PFSK-1 (cell line): ENCODE measurements around the gene PAAF1.

ENCODE experiments used
- FOXP2 ChIP-seq: optimal IDR thresholded peaks from 2 replicates; pipeline ENCODE3; 2011; ENCODE audit warnings: borderline replicate concordance, control low read depth, inconsistent platforms; ENCODE audit not compliant: insufficient read depth; ENCODE audit errors: extremely low read length, extremely low read depth
- POLR2AphosphoS5 ChIP-seq: IDR thresholded peaks from 2 replicates; pipeline ENCODE4 v1.6.1; 2012; ENCODE audit warnings: low read depth, mild to moderate bottlenecking, control low read depth, low read length, moderate library complexity
- SIN3A ChIP-seq: IDR thresholded peaks from 2 replicates; pipeline ENCODE4 v1.6.1; 2012; ENCODE audit warnings: mild to moderate bottlenecking, low read length, moderate library complexity, borderline replicate concordance; ENCODE audit not compliant: insufficient read depth
- TAF1 ChIP-seq: IDR thresholded peaks from 2 replicates; pipeline ENCODE4 v1.6.1; 2012; ENCODE audit warnings: low read length, control low read depth, borderline replicate concordance; ENCODE audit not compliant: insufficient read depth
- TF ChIP-seq, protein P1 (sequence below), 2 experiments: IDR thresholded peaks; 2 replicates each; pipeline versions ENCODE4 v1.6.1 to v1.8.0; 2011 to 2012; ENCODE audit warnings: low read depth in 2 of 2, low read length in 2 of 2, control low read depth in 1 of 2, inconsistent platforms in 1 of 2, mild to moderate bottlenecking in 1 of 2, moderate library complexity in 1 of 2; ENCODE audit not compliant: insufficient read depth in 1 of 2

Gene PAAF1

DNA sequence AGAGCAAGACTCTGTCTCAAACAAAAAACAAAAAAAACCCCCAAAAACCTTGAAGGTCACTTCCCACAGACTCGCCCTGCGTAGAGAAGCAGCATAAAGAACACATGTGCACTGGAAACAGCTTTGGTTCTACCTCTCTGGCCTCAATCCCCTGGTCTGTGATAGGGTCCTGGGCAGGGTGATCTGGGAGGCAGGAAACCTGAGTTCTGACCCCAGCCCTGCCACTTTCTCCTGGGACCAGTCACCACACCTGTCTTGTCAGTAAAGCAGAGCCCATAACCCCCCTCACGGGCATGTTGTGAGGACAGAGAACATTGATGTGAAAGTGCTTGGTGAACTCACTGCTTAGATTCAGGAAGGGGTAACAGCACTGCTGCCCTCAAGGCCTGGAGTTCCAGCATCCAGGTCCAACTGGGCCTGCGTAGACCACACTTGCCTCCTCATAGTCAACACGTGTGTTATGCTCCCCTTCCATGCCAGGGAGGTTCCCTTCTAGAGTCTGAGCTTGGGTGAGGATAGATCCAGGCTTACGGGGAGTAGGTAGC is 94.4 kb downstream of the PAAF1 start:
- TF ChIP-seq TAF1: no peak
- no peak for TF ChIP-seq FOXP2
- no peak for TF ChIP-seq SIN3A
- TF ChIP-seq POLR2AphosphoS5: no peak
- TF ChIP-seq, protein P1, sequence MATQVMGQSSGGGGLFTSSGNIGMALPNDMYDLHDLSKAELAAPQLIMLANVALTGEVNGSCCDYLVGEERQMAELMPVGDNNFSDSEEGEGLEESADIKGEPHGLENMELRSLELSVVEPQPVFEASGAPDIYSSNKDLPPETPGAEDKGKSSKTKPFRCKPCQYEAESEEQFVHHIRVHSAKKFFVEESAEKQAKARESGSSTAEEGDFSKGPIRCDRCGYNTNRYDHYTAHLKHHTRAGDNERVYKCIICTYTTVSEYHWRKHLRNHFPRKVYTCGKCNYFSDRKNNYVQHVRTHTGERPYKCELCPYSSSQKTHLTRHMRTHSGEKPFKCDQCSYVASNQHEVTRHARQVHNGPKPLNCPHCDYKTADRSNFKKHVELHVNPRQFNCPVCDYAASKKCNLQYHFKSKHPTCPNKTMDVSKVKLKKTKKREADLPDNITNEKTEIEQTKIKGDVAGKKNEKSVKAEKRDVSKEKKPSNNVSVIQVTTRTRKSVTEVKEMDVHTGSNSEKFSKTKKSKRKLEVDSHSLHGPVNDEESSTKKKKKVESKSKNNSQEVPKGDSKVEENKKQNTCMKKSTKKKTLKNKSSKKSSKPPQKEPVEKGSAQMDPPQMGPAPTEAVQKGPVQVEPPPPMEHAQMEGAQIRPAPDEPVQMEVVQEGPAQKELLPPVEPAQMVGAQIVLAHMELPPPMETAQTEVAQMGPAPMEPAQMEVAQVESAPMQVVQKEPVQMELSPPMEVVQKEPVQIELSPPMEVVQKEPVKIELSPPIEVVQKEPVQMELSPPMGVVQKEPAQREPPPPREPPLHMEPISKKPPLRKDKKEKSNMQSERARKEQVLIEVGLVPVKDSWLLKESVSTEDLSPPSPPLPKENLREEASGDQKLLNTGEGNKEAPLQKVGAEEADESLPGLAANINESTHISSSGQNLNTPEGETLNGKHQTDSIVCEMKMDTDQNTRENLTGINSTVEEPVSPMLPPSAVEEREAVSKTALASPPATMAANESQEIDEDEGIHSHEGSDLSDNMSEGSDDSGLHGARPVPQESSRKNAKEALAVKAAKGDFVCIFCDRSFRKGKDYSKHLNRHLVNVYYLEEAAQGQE (IDR thresholded peaks at IDR 0.05; ENCODE audit: insufficient read depth in 1 of 2, low read depth in 2 of 2, low read length in 2 of 2): no peak

- TF ChIP-seq SIN3A (no peak), POLR2AphosphoS5 (no peak), TAF1 (no peak), FOXP2 (no peak)
- TF ChIP-seq, protein P1 (IDR thresholded peaks at IDR 0.05; ENCODE audit: insufficient read depth in 1 of 2, low read depth in 2 of 2, low read length in 2 of 2): no peak
These were observed 95.4 kb downstream of the PAAF1 start for GRCh38 chr11:73972187-73972586.

DNA sequence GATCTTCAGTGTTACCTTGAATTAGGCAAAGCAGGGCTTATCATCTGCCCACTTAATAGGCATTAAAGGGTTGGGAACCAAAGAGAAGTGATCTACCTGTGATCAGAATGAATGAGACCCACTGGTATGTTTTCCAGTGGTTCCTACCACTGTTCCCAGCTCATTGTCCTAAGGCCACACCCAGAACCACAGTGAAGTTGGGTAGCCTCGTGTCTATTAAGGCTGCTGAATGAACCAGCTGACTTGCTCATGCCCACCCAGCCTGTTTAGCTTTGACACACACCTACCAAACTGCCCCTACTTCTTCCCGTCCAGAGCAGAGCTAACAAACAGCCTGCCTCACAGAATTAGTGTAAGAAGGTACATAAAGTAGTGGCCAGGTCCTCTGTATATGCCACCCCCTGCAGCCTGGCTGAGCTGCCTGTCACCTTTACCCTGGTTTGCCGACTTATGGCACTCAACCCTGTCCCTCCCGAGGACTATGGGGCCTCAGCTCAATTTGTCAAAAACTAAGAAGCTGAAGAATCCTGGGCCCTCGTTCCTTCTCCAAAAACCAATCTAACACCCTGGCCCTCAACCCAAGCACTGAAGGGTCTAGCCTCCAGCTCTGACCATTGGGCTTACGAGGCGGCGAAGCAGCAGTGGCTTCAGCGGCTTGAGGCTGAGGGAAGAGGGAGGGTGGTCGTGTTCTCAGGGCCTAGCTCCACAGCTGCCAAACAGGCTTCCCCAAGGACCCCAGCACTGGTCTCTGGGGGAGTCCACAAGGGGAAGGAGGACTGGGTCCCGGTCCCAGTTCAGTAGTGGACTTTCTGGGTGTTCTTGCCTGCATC is 96.0 kb downstream of the PAAF1 start:
- TF ChIP-seq SIN3A (no peak), TAF1 (no peak), POLR2AphosphoS5 (no peak)
- TF ChIP-seq, protein P1 (IDR thresholded peaks at IDR 0.05; ENCODE audit: insufficient read depth in 1 of 2, low read depth in 2 of 2, low read length in 2 of 2): no peak

DNA sequence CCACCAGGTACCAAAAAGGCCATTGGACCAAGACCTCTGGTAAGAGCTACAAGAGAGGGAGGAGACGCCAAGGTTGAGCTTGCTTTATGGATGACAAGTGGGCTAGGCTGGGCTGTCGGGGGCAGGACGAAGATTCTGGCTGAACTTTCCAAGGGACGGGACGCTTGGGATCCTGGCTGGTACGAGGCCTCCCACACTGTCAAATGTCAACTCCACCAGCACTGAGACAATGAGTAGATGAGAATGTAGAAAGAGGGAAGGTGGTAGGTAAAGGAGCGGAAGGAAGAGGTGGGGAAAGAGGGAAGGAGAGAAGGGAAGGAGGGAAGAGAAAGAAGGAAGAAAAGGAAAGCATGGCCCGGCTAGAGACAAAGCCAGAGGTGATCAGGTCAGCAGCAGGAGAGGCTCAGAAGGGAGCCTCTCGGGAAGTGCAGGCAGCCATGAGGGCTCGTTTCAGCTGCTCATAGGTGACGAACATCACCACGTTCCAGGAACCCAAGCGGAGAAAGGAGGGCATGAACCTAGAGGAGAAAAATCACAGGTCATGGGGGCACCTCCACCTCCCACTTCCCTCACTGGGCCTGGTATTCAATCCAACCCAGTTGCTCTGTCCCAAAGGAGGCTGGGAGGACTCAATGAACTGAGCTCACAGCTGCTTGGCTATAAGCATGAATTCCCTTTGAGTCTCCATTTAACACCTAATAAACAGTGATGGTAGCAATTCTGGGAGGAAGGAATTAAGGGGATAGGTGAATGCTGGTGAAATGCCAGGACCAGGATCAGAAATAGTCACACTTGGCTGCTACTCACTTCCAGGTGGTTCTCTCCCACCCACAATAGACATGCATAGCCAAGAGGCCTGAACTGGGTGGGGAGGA is 98.0 kb downstream of the PAAF1 start:
- no peak for TF ChIP-seq POLR2AphosphoS5
- no peak for TF ChIP-seq SIN3A
- TF ChIP-seq, protein P1 (IDR thresholded peaks at IDR 0.05; ENCODE audit: insufficient read depth in 1 of 2, low read depth in 2 of 2, low read length in 2 of 2): no peak
- no peak for TF ChIP-seq FOXP2
- no peak for TF ChIP-seq TAF1
